GM23338 (cell line): ENCODE results near the gene FOXP2. TPM values are rescaled to one million over a fixed set of nuclear protein-coding genes. Genes with fewer than 3 reads are reported as not detected.

Experiments
- ATAC-seq: fragments of 200-7000 bp; cut with Tn5 transposase; 3 replicates; pipeline ENCODE4 v1.9.1; 2020
- DNase-seq: peaks from one replicate; pipeline ENCODE4 v3.0.0-alpha.2; 2015; ENCODE audit warnings: low spot score
- H2AFZ ChIP-seq: fragments of 200-600 bp; sonication (generic); 2 replicates; pipeline ENCODE4 v1.8.0; 2016; ENCODE audit warnings: antibody characterized with exemption, mild to moderate bottlenecking, moderate library complexity
- H3F3A ChIP-seq: fragments of 200-600 bp; sonication (generic); replicated peaks from 2 replicates; pipeline ENCODE4 v1.8.0; 2017; ENCODE audit warnings: antibody characterized with exemption, mixed run types, low read depth
- H3K27ac ChIP-seq: fragments of 200-600 bp; sonication (generic); 2 replicates; pipeline ENCODE4 v1.6.1; 2016; ENCODE audit warnings: low read depth
- H3K27me3 ChIP-seq: fragments of 200-600 bp; sonication (generic); 2 replicates; pipeline ENCODE4 v1.8.0; 2016; ENCODE audit warnings: mild to moderate bottlenecking, mixed run types, moderate library complexity; ENCODE audit not compliant: insufficient read depth
- H3K36me3 ChIP-seq: fragments of 200-600 bp; sonication (generic); 2 replicates; pipeline ENCODE4 v1.8.0; 2016; ENCODE audit warnings: mild to moderate bottlenecking; ENCODE audit not compliant: insufficient read depth
- H3K4me1 ChIP-seq: fragments of 200-600 bp; sonication (generic); 2 replicates; pipeline ENCODE4 v1.8.0; 2016; ENCODE audit warnings: mild to moderate bottlenecking, moderate library complexity; ENCODE audit not compliant: insufficient read depth
- H3K4me2 ChIP-seq: fragments of 200-600 bp; sonication (generic); 2 replicates; pipeline ENCODE4 v1.7.1; 2017; ENCODE audit warnings: mixed run types
- H3K4me3 ChIP-seq: fragments of 200-600 bp; sonication (generic); 2 replicates; pipeline ENCODE4 v1.6.1; 2016; ENCODE audit warnings: mixed run types
- H3K79me2 ChIP-seq: fragments of 200-600 bp; sonication (generic); replicated peaks from 2 replicates; pipeline ENCODE4 v1.8.0; 2017; ENCODE audit warnings: mild to moderate bottlenecking; ENCODE audit not compliant: insufficient read depth
- H3K9me2 ChIP-seq: fragments of 200-600 bp; sonication (generic); 2 replicates; pipeline ENCODE4 v1.8.0; 2017; ENCODE audit not compliant: insufficient read depth
- H4K20me1 ChIP-seq: fragments of 200-600 bp; sonication (generic); replicated peaks from 2 replicates; pipeline ENCODE4 v1.8.0; 2017; ENCODE audit warnings: mild to moderate bottlenecking; ENCODE audit not compliant: insufficient read depth
- H3K27ac Mint-ChIP-seq: 2 replicates; pipeline ENCODE4 v1.8.0; 2020; ENCODE audit warnings: inconsistent platforms, mild to moderate bottlenecking, moderate library complexity, mixed read lengths
- H3K27me3 Mint-ChIP-seq: 3 replicates; pipeline ENCODE4 v1.8.0; 2022; ENCODE audit warnings: low read depth, mild to moderate bottlenecking, moderate library complexity, mixed read lengths, inconsistent platforms; ENCODE audit not compliant: insufficient read depth, poor library complexity
- H3K36me3 Mint-ChIP-seq: 3 replicates; pipeline ENCODE4 v1.8.0; 2021; ENCODE audit warnings: low read depth, mild to moderate bottlenecking, inconsistent platforms, moderate library complexity, mixed read lengths
- H3K4me1 Mint-ChIP-seq: 3 replicates; pipeline ENCODE4 v1.8.0; 2020; ENCODE audit warnings: mild to moderate bottlenecking, inconsistent platforms, mixed read lengths
- H3K4me3 Mint-ChIP-seq: 3 replicates; pipeline ENCODE4 v1.8.0; 2021; ENCODE audit warnings: moderate library complexity, mild to moderate bottlenecking, inconsistent platforms, mixed read lengths
- H3K9me3 Mint-ChIP-seq: 3 replicates; pipeline ENCODE4 v1.8.0; 2020; ENCODE audit warnings: moderate library complexity, mild to moderate bottlenecking, inconsistent platforms, mixed read lengths
- CREB1 ChIP-seq: fragments of 250-450 bp; sonication (Bioruptor Pico); IDR thresholded peaks from 2 replicates; pipeline ENCODE4 v1.5.0; 2020; ENCODE audit warnings: low read depth, mild to moderate bottlenecking, moderate library complexity
- CTCF ChIP-seq, 2 experiments: fragments of 200-600 bp in 1 of 2; sonication (generic) in 1 of 2; conservative IDR thresholded peaks; 2 replicates each; pipeline versions ENCODE4 v1.5.1 to v1.6.1; 2016 to 2017; ENCODE audit warnings: antibody characterized with exemption in 2 of 2, low read depth in 2 of 2, mild to moderate bottlenecking in 2 of 2, moderate library complexity in 1 of 2
- ETS1 ChIP-seq: IDR thresholded peaks from 2 replicates; pipeline ENCODE4 v1.6.1; 2016; ENCODE audit warnings: antibody characterized with exemption
- EZH2 ChIP-seq: fragments of 200-600 bp; sonication (generic); IDR thresholded peaks from one replicate; pipeline ENCODE4 v1.8.0; 2017; ENCODE audit warnings: antibody characterized with exemption, mild to moderate bottlenecking, low read depth; ENCODE audit not compliant: unreplicated experiment
- EZH2phosphoT487 ChIP-seq: fragments of 200-600 bp; sonication (generic); IDR thresholded peaks from one replicate; pipeline ENCODE4 v1.8.1; 2018; ENCODE audit warnings: antibody characterized with exemption; ENCODE audit not compliant: unreplicated experiment
- JUNB ChIP-seq: IDR thresholded peaks from one replicate; pipeline ENCODE4 v1.6.1; 2016; ENCODE audit warnings: antibody characterized with exemption; ENCODE audit not compliant: unreplicated experiment
- NANOG ChIP-seq: IDR thresholded peaks from 2 replicates; pipeline ENCODE4 v1.6.1; 2016; ENCODE audit warnings: antibody characterized with exemption, borderline replicate concordance
- POLR2AphosphoS5 ChIP-seq: IDR thresholded peaks from 2 replicates; pipeline ENCODE4 v1.6.1; 2016; ENCODE audit warnings: antibody characterized with exemption, low read depth
- REST ChIP-seq: IDR thresholded peaks from one replicate; pipeline ENCODE4 v1.6.1; 2018; ENCODE audit warnings: antibody characterized with exemption; ENCODE audit not compliant: unreplicated experiment
- STAT1 ChIP-seq: IDR thresholded peaks from one replicate; pipeline ENCODE4 v1.6.1; 2016; ENCODE audit warnings: antibody characterized with exemption; ENCODE audit not compliant: unreplicated experiment
- ZNF114 ChIP-seq: fragments of 250-450 bp; sonication (Bioruptor Pico); IDR thresholded peaks from 2 replicates; pipeline ENCODE4 v1.5.0; 2020; ENCODE audit warnings: mild to moderate bottlenecking, moderate library complexity
- ZNF331 ChIP-seq: fragments of 250-450 bp; sonication (Bioruptor Pico); IDR thresholded peaks from 2 replicates; pipeline ENCODE4 v1.5.0; 2020; ENCODE audit warnings: low read depth, mild to moderate bottlenecking, moderate library complexity
- ZNF462 ChIP-seq: fragments of 250-450 bp; sonication (Bioruptor Pico); IDR thresholded peaks from 2 replicates; pipeline ENCODE4 v1.5.0; 2020; ENCODE audit warnings: mild to moderate bottlenecking, moderate library complexity
- polyA plus RNA-seq: library from polyadenylated mRNA; unstranded; fragments of >200 nt; fragmentation: Nextera tagmentation; extraction: Ambion mirVana; gene quantifications from 2 replicates; pipeline ENCODE4 v1.2.1, GENCODE V29; 2016
- total RNA-seq: library from RNA; depleted of rRNA; stranded (reverse); fragments of >200 nt; shearing (Covaris generic); gene quantifications from 2 replicates; pipeline ENCODE4 v1.2.3, GENCODE V29; 2014

FOXP2 gene
- total and polyA plus RNA-seq, 2 experiments from 2014 or later: 0.03 to 0.24 TPM

- Histone ChIP-seq H3K4me3 (no peak overlapping the region), H2AFZ (no peak overlapping the region), H4K20me1 (no peaks in the 10 kb centered on the region), H3K79me2 (no peaks in the 10 kb centered on the region), H3K27me3 (no peaks in the 10 kb centered on the region), H3F3A (no peaks in the 10 kb centered on the region), H3K4me1 (no peaks in the 10 kb centered on the region), H3K4me2 (no peak overlapping the region), H3K9me2 (no peaks in the 10 kb centered on the region), H3K36me3 (no peaks in the 10 kb centered on the region; the same call in 1 of the 2 replicates), H3K27ac (no peak overlapping the region)
- no peak for ATAC-seq
- TF ChIP-seq EZH2phosphoT487 (no peak), ZNF331 (no peak), STAT1 (no peak), CREB1 (CRISPR knock-in tag) (no peak), NANOG (no peak), ZNF114 (CRISPR knock-in tag) (no peak), POLR2AphosphoS5 (no peak), CTCF (conservative IDR thresholded peaks at IDR 0.05; ENCODE audit: low read depth in 2 of 2) (no peak), ZNF462 (no peak), EZH2 (no peak), ETS1 (no peak), JUNB (no peak), REST (no peak)
- H3K4me3 Mint-ChIP-seq: no peak overlapping the region
- H3K27me3 Mint-ChIP-seq: peaks cover 3% of the 10 kb centered on the region
- no peak overlapping the region for H3K27ac Mint-ChIP-seq
- no peak for DNase-seq
- H3K9me3 Mint-ChIP-seq: peaks cover 25% of the 10 kb centered on the region
- H3K4me1 Mint-ChIP-seq: no peaks in the 10 kb centered on the region
- H3K36me3 Mint-ChIP-seq: peaks cover 15% of the 10 kb centered on the region
Observed at GRCh38 chr7:114488696-114489095, 74.1 kb downstream of the FOXP2 start.
